Measurements from ENCODE around the gene HAGH. TPM values are rescaled to one million over a fixed set of nuclear protein-coding genes. Genes with fewer than 3 reads are reported as not detected.

HAGH gene
- total and polyA plus RNA-seq, 10 of the 15 experiments (the other 5 are each of a cell fraction or from before 2014, with no cell fraction given): 2.0 to 50.1 (median 22.4) TPM

- in situ Hi-C loops (cut with MboI): no loop called here
- no peak overlapping the region for H2AFZ ChIP-seq (ENCODE audit: control insufficient read depth, low read depth, low read length)
- 0 out of 2 replicates have a peak overlapping the region, but pooled peaks have one; percentile 100 for H3K4me3 ChIP-seq
- ATAC-seq (no peak), DNase-seq (ENCODE audit: low read depth, low spot score) (no peak), FAIRE-seq (no peak)
- TF ChIP-seq FOXM1 (IDR thresholded peaks at IDR 0.05; ENCODE audit: low read depth, low read length) (no peak), FOS (IDR thresholded peaks at IDR 0.05; ENCODE audit: borderline replicate concordance, extremely low read depth, insufficient read length) (no peak), SREBF2 (IDR thresholded peaks at IDR 0.05; ENCODE audit: low read length) (no peak), MTA3 (IDR thresholded peaks at IDR 0.05; ENCODE audit: borderline replicate concordance, low read length) (no peak), E4F1 (IDR thresholded peaks at IDR 0.05; ENCODE audit: borderline replicate concordance, partially characterized antibody) (no peak), WRNIP1 (IDR thresholded peaks at IDR 0.05; ENCODE audit: borderline replicate concordance, low read depth, low read length) (no peak), RCOR1 (conservative IDR thresholded peaks at IDR 0.05; ENCODE audit: low read depth, low read length) (no peak), POU2F2 (IDR thresholded peaks at IDR 0.05; ENCODE audit: borderline replicate concordance, low read depth, low read length) (no peak), TAF1 (IDR thresholded peaks at IDR 0.05; ENCODE audit: borderline replicate concordance, low read depth, low read length) (no peak)
- no peaks in the 10 kb centered on the region for H3K27me3 ChIP-seq (replicated peaks in 1 of 2; ENCODE audit: control insufficient read depth in 2 of 2, insufficient read depth in 2 of 2, low read length in 1 of 2)
- ChIA-PET SMC1A (ENCODE audit: uncharacterized antibody, unreplicated experiment) (no interaction called here), RAD21 (ENCODE audit: unreplicated experiment) (no interaction called here), CTCF (interaction anchor here (1.2 kb wide), 1 partner anchor 166 kb away, joined by 3 read pairs; no protein-coding TSS in a partner anchor), POLR2A (interaction anchor here (5.8 kb wide), 1 partner anchor 7 kb away, joined by 39 read pairs; the partner anchor contains the start of genes NUBP2 and SPSB3)
- H3K4me2 ChIP-seq (ENCODE audit: control insufficient read depth, insufficient read depth): peak overlapping the region; percentile 94; the same call in 1 of the 2 replicates
- H3K4me1 ChIP-seq (ENCODE audit: control insufficient read depth, insufficient read depth, low read length): peaks cover 14% of the 10 kb centered on the region
- BruUV-seq (replicated peaks): TSS peak; percentile 8
- H3K9ac ChIP-seq (ENCODE audit: control insufficient read depth, insufficient read depth, low read length): no peak overlapping the region
- H3K27ac ChIP-seq (ENCODE audit: control insufficient read depth, insufficient read depth): no peak overlapping the region
- peaks cover 42% of the 10 kb centered on the region for H3K79me2 ChIP-seq (ENCODE audit: control insufficient read depth, insufficient read depth, low read length)
- H3K9me3 ChIP-seq (replicated peaks; ENCODE audit: control insufficient read depth, insufficient read depth, low read length): no peaks in the 10 kb centered on the region
- intact Hi-C loops (cut with micrococcal nuclease; ENCODE audit: unreplicated experiment): no loop called here
- no peaks in the 10 kb centered on the region for H4K20me1 ChIP-seq (ENCODE audit: control insufficient read depth, insufficient read depth)
- 87% methylated on average over 26 of the region's 30 CpGs for WGBS (ENCODE audit: insufficient coverage, insufficient replicate concordance, low lambda C conversion rate, missing lambda C conversion rate)
- H3K36me3 ChIP-seq (ENCODE audit: control insufficient read depth in 2 of 2, insufficient read depth in 2 of 2, low read length in 1 of 2): peaks cover 0 to 8% of the 10 kb centered on the region in 2 experiments; a peak in 2 of 4 replicates
Observed at GRCh38 chr16:1775006-1775845, 51.4 kb downstream of the HAGH start.
